K562 (cell line): Measurements from ENCODE around the gene CDK4. TPM values are rescaled to one million over a fixed set of nuclear protein-coding genes. Genes with fewer than 3 reads are reported as not detected.

Experiments used
- ATF7 ChIP-seq: fragments of 450-650 bp; IDR thresholded peaks from 2 replicates; pipeline ENCODE4 v1.7.1; 2014; ENCODE audit warnings: mild to moderate bottlenecking, moderate library complexity
- BACH1 ChIP-seq: fragments of 200-800 bp; sonication (Bioruptor generic); IDR thresholded peaks from 2 replicates; pipeline ENCODE4 v1.6.1; 2016; ENCODE audit warnings: missing genetic modification characterization, missing compliant biosample characterization
- CREM ChIP-seq: IDR thresholded peaks from 2 replicates; pipeline ENCODE4 v1.6.1; 2014; ENCODE audit warnings: antibody characterized with exemption, low read depth
- HMG20B ChIP-seq: fragments of 250-450 bp; sonication (Bioruptor Pico); IDR thresholded peaks from 2 replicates; pipeline ENCODE4 v1.5.0; 2021; ENCODE audit warnings: mild to moderate bottlenecking
- NFE2 ChIP-seq: IDR thresholded peaks from 2 replicates; pipeline ENCODE4 v1.6.1; 2014; ENCODE audit warnings: antibody characterized with exemption, low read depth
- RREB1 ChIP-seq: fragments of 250-450 bp; sonication (Bioruptor Pico); IDR thresholded peaks from 2 replicates; pipeline ENCODE4 v1.4.0; 2020
- SAFB ChIP-seq: fragments of 200-400 bp; formaldehyde crosslinking; IDR thresholded peaks from 2 replicates; pipeline ENCODE4 v1.6.1; 2017; ENCODE audit warnings: low read depth, low read length, borderline replicate concordance
- SIN3B ChIP-seq: fragments of 450-650 bp; IDR thresholded peaks from 2 replicates; pipeline ENCODE4 v1.6.1; 2017; ENCODE audit warnings: low read depth, mild to moderate bottlenecking, moderate library complexity
- SLC30A9 ChIP-seq: fragments of 250-450 bp; sonication (Bioruptor Pico); IDR thresholded peaks from 2 replicates; pipeline ENCODE4 v1.8.0; 2022; ENCODE audit warnings: mild to moderate bottlenecking, moderate library complexity
- ZC3H4 ChIP-seq: sonication (generic); formaldehyde crosslinking; IDR thresholded peaks from 2 replicates; pipeline ENCODE4 v1.9.0; 2021; ENCODE audit warnings: missing genetic modification reagents, borderline replicate concordance
- ZNF239 ChIP-seq: fragments of 250-450 bp; sonication (Bioruptor Pico); IDR thresholded peaks from 2 replicates; pipeline ENCODE4 v1.4.0; 2020; ENCODE audit warnings: mild to moderate bottlenecking
- ZNF511 ChIP-seq: sonication (generic); formaldehyde crosslinking; IDR thresholded peaks from 2 replicates; pipeline ENCODE4 v1.8.0; 2022; ENCODE audit warnings: mild to moderate bottlenecking, missing genetic modification reagents
- ZNF764 ChIP-seq: fragments of 250-450 bp; sonication (Bioruptor Pico); IDR thresholded peaks from 2 replicates; pipeline ENCODE4 v1.4.0; 2020; ENCODE audit warnings: low read depth, mild to moderate bottlenecking, moderate library complexity
- polyA plus RNA-seq, 8 experiments: library from polyadenylated mRNA; depleted of rRNA in 4 of 8; stranded (reverse) in 5 of 8; unstranded in 3 of 8; fragments of >200 nt; fragmentation: Nextera tagmentation in 2 of 8; fragmentation: Illumina TruSeq in 1 of 8; extraction: Ambion mirVana in 2 of 8; extraction: Trizol in 1 of 8; gene quantifications; 2 replicates each; pipeline versions ENCODE4 v1.2.1 to v1.2.3, GENCODE V29; 2011 to 2014; ENCODE audit warnings: inconsistent platforms in 1 of 8, missing spikeins in 1 of 8
- total RNA-seq, 7 experiments: library from RNA; depleted of rRNA in 6 of 7; stranded (reverse); fragments of >200 nt in 6 of 7; fragmentation: Illumina TruSeq in 2 of 7; extraction: Trizol in 2 of 7; gene quantifications; 2 replicates each; pipeline versions ENCODE4 v1.2.1 to v1.2.3, GENCODE V29; 2011 to 2021; ENCODE audit warnings: low replicate concordance in 1 of 7
- TF ChIP-seq, protein P1 (sequence below): fragments of 450-650 bp; conservative IDR thresholded peaks from 2 replicates; pipeline ENCODE4 v1.6.1; 2016; ENCODE audit warnings: missing genetic modification characterization, low read depth, mild to moderate bottlenecking, missing compliant biosample characterization, moderate library complexity
- TF ChIP-seq, protein P2 (sequence below): fragments of 250-450 bp; sonication (Bioruptor Pico); IDR thresholded peaks from 2 replicates; pipeline ENCODE4 v1.5.1; 2021; ENCODE audit warnings: mild to moderate bottlenecking
- TF ChIP-seq, protein P3 (sequence below), 2 experiments: IDR thresholded peaks; 2 replicates each; pipeline ENCODE4 v1.6.1; 2012; ENCODE audit warnings: improper control_type of control experiment in 2 of 2, low read depth in 2 of 2, low read length in 2 of 2, borderline replicate concordance in 1 of 2

CDK4 gene
- total and polyA plus RNA-seq, 9 of the 15 experiments (the other 6 are each of a cell fraction or from before 2014, with no cell fraction given): 37.8 to 436 (median 238) TPM

- TF ChIP-seq, protein P1, sequence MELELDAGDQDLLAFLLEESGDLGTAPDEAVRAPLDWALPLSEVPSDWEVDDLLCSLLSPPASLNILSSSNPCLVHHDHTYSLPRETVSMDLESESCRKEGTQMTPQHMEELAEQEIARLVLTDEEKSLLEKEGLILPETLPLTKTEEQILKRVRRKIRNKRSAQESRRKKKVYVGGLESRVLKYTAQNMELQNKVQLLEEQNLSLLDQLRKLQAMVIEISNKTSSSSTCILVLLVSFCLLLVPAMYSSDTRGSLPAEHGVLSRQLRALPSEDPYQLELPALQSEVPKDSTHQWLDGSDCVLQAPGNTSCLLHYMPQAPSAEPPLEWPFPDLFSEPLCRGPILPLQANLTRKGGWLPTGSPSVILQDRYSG (tag): no peak
- TF ChIP-seq NFE2: no peak
- TF ChIP-seq ZNF764: no peak
- TF ChIP-seq, protein P2, sequence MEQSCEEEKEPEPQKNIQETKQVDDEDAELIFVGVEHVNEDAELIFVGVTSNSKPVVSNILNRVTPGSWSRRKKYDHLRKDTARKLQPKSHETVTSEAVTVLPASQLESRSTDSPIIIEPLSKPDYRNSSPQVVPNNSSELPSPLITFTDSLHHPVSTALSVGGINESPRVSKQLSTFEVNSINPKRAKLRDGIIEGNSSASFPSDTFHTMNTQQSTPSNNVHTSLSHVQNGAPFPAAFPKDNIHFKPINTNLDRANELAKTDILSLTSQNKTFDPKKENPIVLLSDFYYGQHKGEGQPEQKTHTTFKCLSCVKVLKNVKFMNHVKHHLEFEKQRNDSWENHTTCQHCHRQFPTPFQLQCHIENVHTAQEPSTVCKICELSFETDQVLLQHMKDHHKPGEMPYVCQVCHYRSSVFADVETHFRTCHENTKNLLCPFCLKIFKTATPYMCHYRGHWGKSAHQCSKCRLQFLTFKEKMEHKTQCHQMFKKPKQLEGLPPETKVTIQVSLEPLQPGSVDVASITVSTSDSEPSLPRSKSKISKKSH (CRISPR knock-in tag): no peak
- TF ChIP-seq ZC3H4 (CRISPR knock-in tag): no peak
- TF ChIP-seq SAFB: no peak
- TF ChIP-seq RREB1 (CRISPR knock-in tag): peak; percentile 74; the same call in 1 of the 2 replicates
- no peak for TF ChIP-seq ZNF239 (CRISPR knock-in tag)
- peak; percentile 46; the same call in 1 of the 2 replicates for TF ChIP-seq ZNF511 (CRISPR knock-in tag)
- TF ChIP-seq CREM: peak; percentile 23; the same call in 1 of the 2 replicates
- TF ChIP-seq ATF7: peak; percentile 52
- TF ChIP-seq, protein P3, sequence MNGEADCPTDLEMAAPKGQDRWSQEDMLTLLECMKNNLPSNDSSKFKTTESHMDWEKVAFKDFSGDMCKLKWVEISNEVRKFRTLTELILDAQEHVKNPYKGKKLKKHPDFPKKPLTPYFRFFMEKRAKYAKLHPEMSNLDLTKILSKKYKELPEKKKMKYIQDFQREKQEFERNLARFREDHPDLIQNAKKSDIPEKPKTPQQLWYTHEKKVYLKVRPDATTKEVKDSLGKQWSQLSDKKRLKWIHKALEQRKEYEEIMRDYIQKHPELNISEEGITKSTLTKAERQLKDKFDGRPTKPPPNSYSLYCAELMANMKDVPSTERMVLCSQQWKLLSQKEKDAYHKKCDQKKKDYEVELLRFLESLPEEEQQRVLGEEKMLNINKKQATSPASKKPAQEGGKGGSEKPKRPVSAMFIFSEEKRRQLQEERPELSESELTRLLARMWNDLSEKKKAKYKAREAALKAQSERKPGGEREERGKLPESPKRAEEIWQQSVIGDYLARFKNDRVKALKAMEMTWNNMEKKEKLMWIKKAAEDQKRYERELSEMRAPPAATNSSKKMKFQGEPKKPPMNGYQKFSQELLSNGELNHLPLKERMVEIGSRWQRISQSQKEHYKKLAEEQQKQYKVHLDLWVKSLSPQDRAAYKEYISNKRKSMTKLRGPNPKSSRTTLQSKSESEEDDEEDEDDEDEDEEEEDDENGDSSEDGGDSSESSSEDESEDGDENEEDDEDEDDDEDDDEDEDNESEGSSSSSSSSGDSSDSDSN (IDR thresholded peaks at IDR 0.05; ENCODE audit: borderline replicate concordance in 1 of 2, low read depth in 2 of 2, low read length in 2 of 2): peak; percentile 59 to 86; a peak in 1 of 4 replicates
- no peak for TF ChIP-seq SIN3B
- no peak for TF ChIP-seq BACH1 (tag)
- TF ChIP-seq SLC30A9: no peak
- TF ChIP-seq HMG20B (CRISPR knock-in tag): no peak
These were observed 16.0 kb downstream of the CDK4 start (continued) for GRCh38 chr12:57735952-57736740.
